Stimulated activated CD8-positive, alpha-beta memory T cell treated with anti-CD3 and anti-CD28 coated beads, Interleukin-7, amount 100 ng/mL, for 48 hours (primary cell): Measurements from ENCODE around the gene TENT4B.
"Not testable (repeated sequence)": the region's sequence is repeated elsewhere in the genome, so short reads cannot be mapped to it uniquely, and the experiment has no call there.

Experiments used
- DNase-seq, 2 donors: peaks; one replicate each; pipeline ENCODE4 v3.0.0-alpha.2; 2020; ENCODE audit warnings: low read depth in 1 of 2; ENCODE audit errors: extremely low read depth in 1 of 2

The TENT4B gene

DNA sequence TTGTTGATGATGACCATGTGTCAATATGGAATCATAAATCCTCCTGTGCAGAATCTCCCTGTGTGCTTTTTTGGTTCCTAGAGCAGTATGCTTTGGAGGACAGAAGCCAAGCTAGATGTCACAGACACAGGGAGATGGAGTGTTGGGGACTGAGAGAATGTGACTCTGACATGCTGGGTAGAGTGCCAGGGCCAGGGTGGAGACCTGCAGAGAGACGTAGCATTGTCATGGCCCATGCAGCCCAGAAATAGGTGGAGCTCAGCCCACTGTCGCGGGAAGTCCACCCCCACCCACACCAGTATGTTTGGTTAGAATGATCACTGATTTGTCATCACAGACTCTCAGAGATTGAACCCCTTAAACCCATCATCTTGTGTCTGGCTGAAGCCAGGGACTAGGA is 74.0 kb downstream of the TENT4B start:
- DNase-seq, result no peak

DNA sequence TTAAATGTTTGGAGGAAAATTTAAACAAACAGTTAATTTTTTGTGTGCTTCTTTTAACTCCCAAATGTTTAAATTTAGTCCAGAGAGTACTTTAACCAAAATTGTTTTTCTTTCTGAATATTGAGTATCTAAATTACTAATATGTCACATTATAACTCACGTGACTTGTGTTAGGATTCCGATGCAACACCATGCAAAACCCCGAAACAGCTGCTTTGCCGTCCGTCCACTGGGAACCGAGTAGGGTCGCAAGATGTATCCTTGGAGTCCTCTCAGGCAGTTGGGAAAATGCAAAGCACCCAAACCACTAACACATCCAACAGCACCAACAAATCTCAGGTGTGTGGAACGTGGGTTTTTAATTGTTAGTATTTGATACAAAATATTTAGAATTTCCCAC is 74.6 kb downstream of the TENT4B start:
- DNase-seq, result no peak

DNA sequence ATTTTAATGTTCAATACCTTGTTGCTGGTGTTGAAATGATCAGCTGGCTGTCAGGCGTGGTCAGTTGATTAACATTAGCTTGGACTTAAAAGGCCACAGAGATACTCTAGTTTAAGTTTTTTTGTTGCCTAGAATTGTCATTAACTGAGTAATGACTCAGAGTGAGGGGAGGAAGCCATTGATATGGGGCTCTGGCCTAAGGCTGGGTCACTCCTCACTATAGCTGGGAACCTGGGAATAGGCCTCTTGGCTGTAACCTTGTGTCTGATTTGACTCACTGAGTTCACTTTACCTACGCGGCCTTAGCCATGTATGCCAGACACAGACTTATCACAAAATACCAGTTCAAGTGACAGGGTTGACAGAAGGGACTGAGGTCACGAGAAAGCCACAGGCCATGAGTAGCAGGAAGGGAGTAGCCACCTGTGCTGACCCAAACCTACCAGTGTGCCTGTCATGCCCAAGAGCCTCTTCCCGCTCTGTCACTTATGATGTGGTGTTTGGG is 75.3 kb downstream of the TENT4B start:
- DNase-seq, result peak in 1 of 2 donors; percentile 32

DNA sequence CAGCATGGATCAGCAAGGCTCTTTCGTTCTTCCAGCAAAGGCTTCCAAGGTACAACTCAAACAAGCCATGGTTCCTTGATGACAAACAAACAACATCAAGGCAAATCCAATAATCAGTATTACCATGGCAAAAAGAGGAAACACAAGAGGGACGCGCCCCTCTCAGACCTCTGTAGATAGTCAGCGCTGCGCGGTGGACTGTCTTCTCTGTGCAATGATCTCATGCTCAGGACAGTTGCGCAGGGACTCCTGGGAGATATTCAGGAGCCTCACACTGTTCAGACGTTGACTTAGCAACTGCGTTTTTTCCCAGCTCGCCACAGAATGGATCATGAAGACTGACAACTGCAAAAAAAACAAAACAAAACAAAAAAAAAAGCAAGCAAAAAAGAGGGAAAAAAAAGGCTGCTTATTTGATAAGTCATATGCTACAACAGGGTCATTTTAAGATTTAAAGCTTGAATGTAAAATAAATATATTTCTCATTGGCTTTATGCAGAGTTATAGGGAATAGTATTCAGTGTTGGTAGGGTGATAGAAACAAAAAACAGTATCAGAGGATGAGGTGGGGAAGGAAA is 76.1 kb downstream of the TENT4B start:
- no peak for DNase-seq

DNA sequence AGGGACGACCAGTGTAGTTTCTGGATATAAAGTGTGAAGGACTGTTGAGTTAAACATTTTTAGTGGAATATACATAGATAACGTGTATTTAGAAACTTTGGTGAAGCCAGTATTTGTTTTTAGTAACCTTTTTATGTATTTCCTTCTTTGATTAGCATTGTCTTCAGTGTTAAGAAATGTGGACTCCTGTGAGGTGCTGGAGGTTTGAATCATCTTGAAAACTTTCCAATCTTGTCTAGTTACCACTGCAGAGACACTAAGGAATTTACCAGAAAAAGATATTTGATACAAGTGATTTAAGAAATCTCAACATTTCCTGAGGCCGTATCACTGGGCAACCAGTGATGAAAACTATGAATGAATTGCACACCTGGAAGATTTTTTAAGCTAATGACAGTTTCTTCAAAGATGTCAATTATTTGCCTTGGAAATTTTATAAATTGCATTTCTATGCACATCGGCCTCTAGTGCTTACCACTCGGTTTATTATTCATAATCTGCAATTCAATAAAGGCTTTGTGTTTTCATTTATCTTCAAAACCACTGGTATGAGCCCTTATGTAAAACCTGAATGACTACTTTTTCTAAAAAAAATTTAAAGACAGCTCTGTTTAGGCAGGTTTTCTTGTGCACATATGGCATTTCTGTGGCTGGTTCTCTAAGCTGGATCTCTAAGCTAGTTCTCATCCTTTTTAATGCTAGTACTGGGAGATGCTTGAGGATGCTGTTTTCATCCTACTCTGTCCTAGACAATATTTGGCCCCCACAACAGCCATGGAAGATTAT is 81.9 kb downstream of the TENT4B start:
- no peak for DNase-seq

DNA sequence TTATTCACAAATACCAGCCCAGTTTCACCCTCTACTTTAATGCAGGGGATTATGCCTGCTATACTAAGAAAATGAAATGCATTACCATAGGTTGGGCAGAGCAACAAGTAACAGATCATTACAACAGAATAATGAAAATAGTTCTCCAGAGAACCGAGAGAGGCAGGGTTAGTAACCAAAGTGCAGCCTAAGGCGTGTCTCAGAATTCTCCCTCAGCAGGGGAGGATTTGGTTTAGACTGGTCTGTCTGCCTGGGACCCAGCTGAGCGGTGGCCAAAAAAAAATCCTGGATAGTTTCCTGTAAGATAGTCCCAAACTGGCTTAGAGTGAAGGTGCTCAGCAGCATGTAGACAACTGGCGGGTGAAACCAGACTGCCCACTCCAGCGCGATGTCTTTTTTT is 82.5 kb downstream of the TENT4B start:
- DNase-seq, result no peak

DNA sequence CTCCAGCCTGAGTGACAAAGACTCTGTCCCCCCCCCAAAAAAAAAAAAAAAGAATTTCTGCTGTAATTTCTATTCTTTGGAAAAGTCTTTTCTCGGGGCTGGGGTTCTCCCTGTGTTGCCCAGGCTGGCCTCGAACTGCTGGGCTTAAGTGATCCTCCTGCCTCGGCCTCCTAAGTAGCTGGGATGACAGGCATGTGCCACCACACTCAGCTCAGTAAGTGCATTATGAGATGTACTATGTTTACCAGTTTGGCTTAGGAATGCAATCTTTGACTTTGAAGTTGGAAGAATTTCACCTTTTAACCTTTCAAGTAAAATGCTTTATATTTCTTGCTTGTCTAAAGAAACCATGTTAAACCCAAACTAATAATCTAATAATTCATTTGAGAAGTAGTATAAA is 85.2 kb downstream of the TENT4B start:
- no peak for DNase-seq

DNA sequence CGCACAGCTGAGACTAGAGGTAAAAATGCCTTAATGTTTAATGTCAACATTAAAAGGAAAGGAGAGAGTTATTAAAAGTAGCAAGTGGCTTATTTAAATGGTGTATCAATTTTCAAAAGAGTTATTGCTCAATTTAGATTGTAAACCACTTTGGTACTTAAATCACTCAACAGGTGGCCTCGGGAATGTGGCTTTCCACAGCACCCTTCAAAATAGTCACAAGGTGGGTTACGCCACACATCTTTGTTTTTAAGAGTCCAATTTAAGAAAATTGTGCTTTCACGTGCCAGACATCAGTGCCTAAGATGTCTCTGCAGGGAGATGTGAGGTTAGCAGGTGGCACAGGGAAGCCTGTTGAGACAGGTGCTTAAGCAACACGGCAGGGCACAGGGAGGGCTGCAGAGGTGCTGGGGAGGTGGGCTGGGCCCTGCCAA is 85.8 kb downstream of the TENT4B start:
- DNase-seq, result no peak

DNA sequence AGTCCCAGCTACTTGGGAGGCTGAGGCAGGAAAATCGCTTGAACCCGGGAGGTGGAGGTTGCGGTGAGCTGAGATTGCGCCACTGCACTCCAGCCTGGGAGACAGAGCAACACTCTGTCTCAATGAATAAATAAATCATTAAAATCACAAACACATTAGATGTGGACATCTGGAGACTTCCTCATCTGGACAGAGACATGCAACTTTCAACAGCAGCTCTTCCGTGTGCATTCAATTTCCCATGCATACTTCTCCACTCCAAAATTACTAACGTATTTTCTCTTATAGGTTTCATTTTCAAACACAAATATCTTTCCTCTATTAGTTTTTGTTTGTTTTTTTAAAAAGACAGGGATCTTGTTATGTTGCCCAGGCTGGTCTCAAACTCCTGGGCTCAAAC is 89.9 kb downstream of the TENT4B start:
- not testable (repeated sequence) for DNase-seq

DNA sequence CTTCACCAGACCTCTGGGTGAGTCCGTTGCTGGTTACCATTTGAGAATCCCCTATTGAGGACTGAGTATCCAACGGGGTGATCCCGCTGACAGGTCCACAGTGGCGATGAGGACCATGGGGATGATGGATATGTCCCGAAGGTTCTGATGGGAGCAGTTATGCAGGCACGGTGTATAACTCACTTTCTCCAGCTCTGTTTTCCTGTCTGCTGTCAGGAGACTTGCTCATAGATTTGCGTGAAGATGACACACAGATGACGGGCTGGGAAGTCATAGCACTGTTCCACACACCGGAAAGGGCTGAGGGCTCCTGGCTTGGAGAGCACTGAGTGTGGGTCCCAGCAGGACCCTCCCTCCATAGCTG is 91.0 kb downstream of the TENT4B start:
- no peak for DNase-seq

DNA sequence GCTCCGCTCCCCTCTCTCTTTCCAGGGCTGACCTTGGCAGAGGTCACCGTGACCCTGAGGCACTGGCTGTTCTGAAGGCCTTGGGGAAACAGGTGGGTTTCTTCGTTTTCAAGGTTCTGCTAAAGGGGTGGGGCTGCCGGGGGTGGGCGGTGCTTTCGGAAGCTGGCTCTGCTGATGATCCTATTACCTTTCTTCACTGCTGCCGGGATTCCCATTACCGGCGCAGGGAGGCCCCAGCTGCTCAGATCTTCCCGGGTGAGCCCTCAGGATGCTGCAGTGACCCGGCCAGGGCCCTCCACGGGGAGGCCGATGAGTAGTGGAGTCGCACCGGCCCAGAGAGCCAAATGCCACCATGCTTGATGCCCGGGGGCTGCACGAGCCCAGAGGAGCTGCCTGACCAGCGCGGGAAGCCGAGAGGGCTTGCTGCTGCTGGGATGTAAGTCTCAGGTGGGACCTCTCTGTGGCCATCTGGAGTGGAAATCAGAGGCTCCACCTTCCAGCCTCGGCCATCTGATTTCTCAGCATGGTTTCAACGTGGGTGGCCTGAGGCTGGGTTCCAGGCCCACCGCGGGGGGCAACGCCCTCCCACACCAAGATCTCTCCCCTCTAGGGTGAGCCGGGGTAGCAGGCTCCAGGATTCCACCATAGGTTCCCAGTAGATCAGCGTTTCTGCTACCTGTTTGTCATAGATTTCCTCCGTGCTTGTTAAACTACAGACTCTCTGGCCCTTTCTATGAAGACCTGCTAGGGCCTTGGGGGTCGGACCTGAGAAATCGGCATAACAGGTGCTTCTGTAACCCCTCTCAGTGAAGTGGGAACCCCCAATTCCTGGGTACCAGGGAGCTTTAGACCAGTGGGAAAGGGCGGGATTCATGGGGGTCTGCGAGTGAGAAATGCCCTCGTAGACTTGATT is 91.7 kb downstream of the TENT4B start:
- DNase-seq, result no peak

DNA sequence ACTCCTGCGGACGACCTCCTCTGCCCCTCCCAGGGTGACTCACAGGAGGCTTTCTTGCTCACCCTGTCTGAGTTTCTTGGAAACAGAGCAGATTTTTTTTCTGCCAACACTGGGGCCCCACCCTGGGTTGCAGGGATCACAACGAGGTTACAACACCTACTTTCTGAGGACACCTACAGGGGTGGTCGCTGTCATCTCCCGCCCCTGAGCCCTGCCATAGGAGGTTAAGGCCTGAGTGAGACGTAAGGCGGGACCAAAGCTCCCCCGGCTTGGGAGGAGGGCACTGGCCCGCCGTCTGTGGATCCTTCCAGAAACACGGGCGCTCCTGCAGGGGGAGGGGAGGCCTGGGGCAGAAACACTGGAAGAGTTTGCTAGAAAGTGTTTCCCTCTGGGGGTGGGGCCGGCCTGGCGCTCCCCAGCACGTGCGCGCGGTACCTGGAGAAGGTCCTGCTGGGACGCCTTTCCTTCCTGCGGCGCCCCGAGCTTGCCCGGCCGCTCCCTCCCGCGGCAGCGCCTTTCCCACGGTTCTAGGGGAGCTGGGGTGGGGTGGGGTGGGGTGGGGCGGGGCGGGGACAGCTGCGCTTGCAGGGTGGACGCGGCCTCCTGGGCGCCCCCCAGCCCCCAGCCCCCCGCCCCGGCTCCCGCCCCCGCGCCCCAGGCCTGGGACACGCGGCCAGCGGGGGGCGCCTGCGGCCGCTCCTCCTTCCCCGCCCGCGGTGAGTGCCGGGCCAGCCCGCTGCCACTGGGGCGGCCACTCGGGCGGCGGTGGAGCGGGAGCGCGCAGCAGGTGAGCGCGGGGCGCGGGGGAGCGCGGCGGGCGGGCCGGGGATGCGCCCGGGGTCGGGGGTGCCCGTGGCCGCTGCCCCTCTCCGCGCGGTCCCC is 92.6 kb downstream of the TENT4B start:
- peak; percentile 53 to 84 for DNase-seq

DNA sequence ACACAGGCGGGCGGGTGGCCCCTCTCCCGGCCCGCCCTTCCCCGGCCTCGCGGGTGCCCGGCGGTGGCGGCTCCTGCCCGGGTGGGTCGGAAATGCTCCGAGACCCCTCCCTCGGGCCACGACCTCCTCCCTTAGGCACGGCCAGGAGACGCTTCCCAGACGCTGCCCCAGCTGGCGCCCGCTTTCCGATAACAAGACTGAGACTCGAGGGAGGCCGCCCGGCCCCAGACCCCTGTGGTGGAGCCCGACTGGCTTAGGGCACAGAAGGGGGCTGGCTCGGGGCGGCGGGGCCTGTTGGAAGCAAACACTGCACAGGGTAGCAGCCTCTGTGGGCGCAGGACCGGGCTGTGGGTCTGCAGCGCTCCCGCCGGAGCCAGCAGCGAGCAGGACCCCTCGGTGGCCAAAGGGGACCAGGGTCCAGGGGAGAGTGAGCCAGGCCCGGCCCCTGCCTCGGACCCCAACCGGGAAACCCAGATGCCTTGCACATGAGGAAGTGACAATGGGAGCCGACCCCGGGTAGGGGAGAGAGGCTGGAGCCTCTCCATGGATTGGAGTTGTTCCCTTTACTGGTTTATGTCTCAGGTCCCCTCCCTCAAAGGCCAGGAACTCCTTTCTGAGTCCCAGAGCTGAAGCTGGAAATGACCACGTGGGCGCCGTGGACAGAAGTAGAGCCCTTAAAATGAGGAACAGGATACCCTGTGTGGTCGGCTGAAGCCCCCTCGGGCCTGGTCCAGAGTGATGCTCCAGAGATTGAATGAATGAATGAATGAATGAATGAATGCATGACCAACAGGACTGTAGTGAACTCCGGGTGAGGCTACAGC is 93.4 kb downstream of the TENT4B start:
- no peak for DNase-seq

DNA sequence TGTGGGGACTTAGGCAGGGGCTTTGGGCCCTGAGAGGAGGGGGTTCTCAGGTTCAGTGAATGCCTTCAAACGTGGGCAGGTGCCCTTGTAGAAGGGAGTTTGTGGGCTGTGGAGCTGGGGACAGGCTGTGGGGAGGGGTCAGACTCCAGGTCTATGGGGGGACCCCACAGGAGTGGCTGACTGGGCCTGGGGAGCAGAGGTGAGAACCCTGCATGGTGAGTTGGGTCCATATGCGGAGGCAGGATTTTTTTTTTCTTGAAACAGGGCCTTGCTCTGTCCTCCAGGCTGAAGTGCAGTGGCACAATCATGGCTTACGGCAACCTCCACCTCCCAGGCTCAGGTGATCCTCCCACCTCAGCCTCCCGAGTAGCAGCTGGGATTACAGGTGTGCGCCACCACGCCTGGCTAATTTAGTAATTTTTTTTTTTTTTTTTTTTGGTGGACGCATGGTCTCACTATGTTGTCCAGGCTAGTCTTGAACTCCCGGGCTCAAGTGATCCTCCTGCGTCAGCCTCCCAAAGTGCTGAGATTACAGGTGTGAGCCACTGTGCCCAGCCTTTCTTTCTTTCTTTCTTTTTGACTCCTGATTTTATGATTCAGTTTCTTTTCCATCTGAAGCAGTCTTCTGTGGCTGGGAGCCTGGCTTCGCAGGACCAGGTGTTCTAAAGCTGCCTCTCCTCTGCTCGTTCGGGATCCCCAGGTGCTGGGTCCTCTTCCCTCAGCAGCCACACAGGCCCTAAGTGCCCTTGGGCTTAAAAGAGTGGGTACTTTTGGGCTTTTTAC is 94.2 kb downstream of the TENT4B start:
- DNase-seq, result no peak

DNA sequence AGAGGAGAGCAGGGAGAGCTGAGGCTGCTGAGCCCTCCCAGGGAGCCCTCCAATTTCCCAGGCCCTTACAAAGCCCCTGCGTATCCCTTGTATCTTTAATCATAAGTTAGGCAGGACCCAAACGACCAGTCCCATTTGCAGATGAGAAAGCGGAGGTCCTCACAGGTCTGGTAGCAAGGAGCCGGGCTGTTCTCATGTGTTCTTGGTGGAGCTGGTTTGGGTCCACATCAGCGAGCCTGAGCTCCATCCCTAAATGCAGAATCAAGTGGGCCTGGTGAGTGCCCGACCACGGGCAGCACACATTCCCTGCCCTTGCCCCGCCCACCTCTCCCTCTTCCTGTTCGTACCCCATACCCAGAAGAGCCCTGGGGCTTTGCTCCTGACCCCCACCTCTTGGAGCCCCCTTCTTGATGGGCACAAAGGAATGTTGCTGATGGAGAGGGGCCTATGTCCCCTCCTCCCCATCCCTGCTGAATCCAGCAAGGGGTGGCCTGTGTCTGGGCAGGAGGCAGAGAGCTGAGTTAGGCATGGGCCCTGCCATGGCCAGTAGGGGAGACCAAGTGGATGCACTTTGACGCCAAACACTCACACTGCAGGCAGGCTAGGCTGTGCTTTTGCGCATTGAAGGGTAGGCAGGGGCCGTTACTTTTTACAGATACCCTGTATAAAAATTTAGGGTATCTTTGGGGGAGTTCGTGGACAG is 95.0 kb downstream of the TENT4B start:
- no peak for DNase-seq

DNA sequence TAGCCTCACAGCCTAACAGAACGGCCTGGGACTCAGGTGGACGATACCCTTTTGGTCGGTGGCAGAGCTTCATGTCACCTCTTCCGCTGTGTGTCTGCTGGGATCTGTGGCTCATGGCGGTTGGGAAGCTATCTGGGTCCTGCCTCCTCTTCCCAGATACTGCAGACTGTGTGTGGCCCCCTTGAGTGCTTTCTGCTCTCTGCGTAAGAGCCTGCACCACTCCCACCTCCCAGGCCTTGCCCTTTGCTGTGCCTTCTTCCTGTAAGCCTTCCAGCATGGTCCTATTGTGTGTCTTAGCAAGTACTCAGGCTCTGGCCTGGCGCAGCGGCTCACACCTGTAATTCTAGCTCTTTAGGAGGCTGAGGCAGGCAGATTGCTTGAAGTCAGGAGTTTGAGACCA is 95.7 kb downstream of the TENT4B start:
- DNase-seq, result no peak

DNA sequence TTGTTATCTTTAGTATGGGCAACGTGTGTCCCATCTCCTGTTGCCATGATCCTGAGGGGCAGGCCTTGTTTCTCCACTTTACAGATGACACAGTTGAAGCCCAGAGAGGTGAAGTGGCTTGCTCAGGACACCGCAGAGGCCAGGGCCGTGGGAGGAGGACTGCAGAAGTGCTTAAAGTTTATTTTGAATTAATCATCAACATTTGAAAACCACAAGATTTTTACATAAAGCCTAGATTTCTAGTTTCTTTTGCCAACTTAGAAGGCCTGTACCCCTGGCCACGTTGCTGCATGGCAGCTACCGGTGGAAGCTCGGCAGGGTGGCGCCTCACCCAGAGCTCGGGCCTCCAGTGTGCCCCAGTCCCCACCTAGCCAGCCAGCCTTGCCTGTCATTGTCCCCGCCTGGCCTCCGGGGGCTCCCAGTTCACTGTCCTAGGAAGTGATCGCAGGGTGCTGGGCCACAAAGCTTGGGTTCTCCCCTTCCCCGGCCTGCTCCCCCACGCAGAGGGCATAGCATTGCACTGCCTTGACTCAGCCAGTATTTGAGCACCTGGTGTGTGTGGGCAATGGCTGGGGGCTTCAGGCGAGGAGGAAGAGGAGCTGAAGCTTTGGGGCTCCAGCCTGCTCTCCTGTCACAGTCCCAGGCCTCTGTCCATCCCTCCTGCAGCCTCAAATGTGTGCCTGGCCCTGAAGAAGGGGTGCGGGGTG is 98.4 kb downstream of the TENT4B start:
- DNase-seq, result no peak
